Liver (tissue), 3 donors: ENCODE measurements around the gene YIPF6.

ENCODE experiments used
- CTCF ChIP-seq: fragments of 150-350 bp; IDR thresholded peaks from 2 replicates; pipeline ENCODE4 v1.5.1; 2017; ENCODE audit warnings: improper control_type of control experiment, low read depth, low read length; ENCODE audit not compliant: missing input control
- EGR1 ChIP-seq, 2 donors: IDR thresholded peaks; 2 replicates each; pipeline ENCODE4 v1.6.1; 2016 to 2018; ENCODE audit warnings: antibody characterized with exemption in 2 of 2, low read depth in 2 of 2
- GABPA ChIP-seq, 2 donors: IDR thresholded peaks in 1 of 2; conservative IDR thresholded peaks in 1 of 2; 2 replicates each; pipeline ENCODE4 v1.6.1; 2016; ENCODE audit warnings: antibody characterized with exemption in 2 of 2, mild to moderate bottlenecking in 1 of 2, moderate library complexity in 1 of 2
- HNF4G ChIP-seq: IDR thresholded peaks from 2 replicates; pipeline ENCODE4 v1.6.1; 2016; ENCODE audit warnings: antibody characterized with exemption
- JUND ChIP-seq, 2 donors: IDR thresholded peaks; 2 replicates each; pipeline ENCODE4 v1.6.1; 2016; ENCODE audit warnings: antibody characterized with exemption in 2 of 2
- MAX ChIP-seq: IDR thresholded peaks from 2 replicates; pipeline ENCODE4 v1.6.1; 2016; ENCODE audit warnings: antibody characterized with exemption
- REST ChIP-seq: IDR thresholded peaks from 2 replicates; pipeline ENCODE4 v1.6.1; 2016; ENCODE audit warnings: antibody characterized with exemption, mild to moderate bottlenecking
- TAF1 ChIP-seq: conservative IDR thresholded peaks from 2 replicates; pipeline ENCODE4 v1.6.1; 2016; ENCODE audit warnings: antibody characterized with exemption, mild to moderate bottlenecking
- YY1 ChIP-seq: IDR thresholded peaks from 2 replicates; pipeline ENCODE4 v1.6.1; 2016; ENCODE audit warnings: antibody characterized with exemption, mild to moderate bottlenecking
- donor health status: healthy.
- donor health status: healthy.

- TF ChIP-seq CTCF (no peak), MAX (no peak), JUND (IDR thresholded peaks at IDR 0.05) (no peak), TAF1 (no peak), REST (no peak), YY1 (no peak), EGR1 (IDR thresholded peaks at IDR 0.05; ENCODE audit: low read depth in 2 of 2) (no peak), HNF4G (no peak), GABPA (IDR thresholded peaks at IDR 0.05 in 1 of 2, conservative IDR thresholded peaks at IDR 0.05 in 1 of 2) (no peak)
These were observed 44.2 kb upstream of the YIPF6 start for GRCh38 chrX:68454476-68455150.
